DOHH2 (cell line): ENCODE measurements around the gene PKD2L1.

Experiments
- H3F3A ChIP-seq: fragments of 200-600 bp; sonication (generic), shearing (Covaris generic); 2 replicates; pipeline ENCODE4 v1.6.0; 2016; ENCODE audit warnings: antibody characterized with exemption, mild to moderate bottlenecking; ENCODE audit not compliant: control insufficient read depth, insufficient read depth
- H3K27ac ChIP-seq: fragments of 200-600 bp; sonication (generic); 2 replicates; pipeline ENCODE4 v1.5.1; 2014; ENCODE audit warnings: low read depth, mild to moderate bottlenecking, low read length, moderate library complexity
- H3K27me3 ChIP-seq: fragments of 200-600 bp; sonication (generic); 2 replicates; pipeline ENCODE4 v1.6.1; 2014; ENCODE audit warnings: mild to moderate bottlenecking, low read length, mixed read lengths; ENCODE audit not compliant: control insufficient read depth
- H3K36me3 ChIP-seq: fragments of 200-600 bp; sonication (generic); 2 replicates; pipeline ENCODE4 v1.6.1; 2014; ENCODE audit warnings: mild to moderate bottlenecking, low read length, moderate library complexity, mixed read lengths; ENCODE audit not compliant: control insufficient read depth
- H3K4me1 ChIP-seq: fragments of 200-600 bp; sonication (generic); 2 replicates; pipeline ENCODE4 v1.6.1; 2014; ENCODE audit warnings: mild to moderate bottlenecking, low read length, mixed read lengths; ENCODE audit not compliant: control insufficient read depth
- H3K4me2 ChIP-seq: fragments of 200-600 bp; sonication (generic); 2 replicates; pipeline ENCODE4 v1.6.0; 2014; ENCODE audit warnings: mild to moderate bottlenecking, low read length, moderate library complexity
- H3K4me3 ChIP-seq: fragments of 200-600 bp; sonication (generic); 2 replicates; pipeline ENCODE4 v1.5.1; 2014; ENCODE audit warnings: mild to moderate bottlenecking, low read length, mixed read lengths
- H3K79me2 ChIP-seq: fragments of 200-600 bp; sonication (generic); 2 replicates; pipeline ENCODE4 v1.6.1; 2014; ENCODE audit warnings: mild to moderate bottlenecking, low read length, mixed read lengths; ENCODE audit not compliant: control insufficient read depth
- H3K9me2 ChIP-seq: fragments of 200-600 bp; sonication (generic); replicated peaks from 2 replicates; pipeline ENCODE4 v1.6.1; 2014; ENCODE audit warnings: mild to moderate bottlenecking, low read length, mixed read lengths; ENCODE audit not compliant: control insufficient read depth
- H3K9me3 ChIP-seq: fragments of 200-600 bp; sonication (generic); 2 replicates; pipeline ENCODE4 v1.6.1; 2014; ENCODE audit warnings: antibody characterized with exemption, low read length, mixed read lengths; ENCODE audit not compliant: control insufficient read depth, insufficient read depth
- H4K20me1 ChIP-seq: fragments of 200-600 bp; sonication (generic); 2 replicates; pipeline ENCODE4 v1.6.0; 2014; ENCODE audit warnings: low read depth, mild to moderate bottlenecking, antibody characterized with exemption, low read length, moderate library complexity; ENCODE audit not compliant: control insufficient read depth, insufficient read depth
- CTCF ChIP-seq: fragments of 200-600 bp; sonication (generic); IDR thresholded peaks from one replicate; pipeline ENCODE4 v1.5.1; 2014; ENCODE audit warnings: antibody characterized with exemption, mild to moderate bottlenecking, low read depth, low read length; ENCODE audit not compliant: poor library complexity, severe bottlenecking
- EZH2phosphoT487 ChIP-seq: fragments of 200-600 bp; sonication (generic); IDR thresholded peaks from 2 replicates; pipeline ENCODE4 v1.6.1; 2017; ENCODE audit warnings: borderline replicate concordance, mild to moderate bottlenecking, antibody characterized with exemption, low read length, moderate library complexity, mixed read lengths

The PKD2L1 gene

GRCh38 chr10:100245484-100246220, 84.4 kb downstream of the PKD2L1 start:
- no peaks in the 10 kb centered on the region for H4K20me1 ChIP-seq
- no peaks in the 10 kb centered on the region for H3F3A ChIP-seq
- H3K36me3 ChIP-seq: peaks cover 76% of the 10 kb centered on the region
- H3K4me3 ChIP-seq: no peak overlapping the region
- no peaks in the 10 kb centered on the region for H3K4me1 ChIP-seq
- TF ChIP-seq EZH2phosphoT487 (no peak), CTCF (no peak)
- no peaks in the 10 kb centered on the region for H3K79me2 ChIP-seq
- no peak overlapping the region for H3K4me2 ChIP-seq
- no peaks in the 10 kb centered on the region for H3K27me3 ChIP-seq
- H3K9me2 ChIP-seq: no peaks in the 10 kb centered on the region
- H3K27ac ChIP-seq: no peak overlapping the region
- H3K9me3 ChIP-seq: no peaks in the 10 kb centered on the region

- Histone ChIP-seq H3K27me3 (no peaks in the 10 kb centered on the region), H3K9me2 (no peaks in the 10 kb centered on the region), H3K9me3 (no peaks in the 10 kb centered on the region), H3F3A (peaks cover 3% of the 10 kb centered on the region; the same call in 1 of the 2 replicates), H3K27ac (no peak overlapping the region), H3K4me1 (no peaks in the 10 kb centered on the region), H3K36me3 (peaks cover 72% of the 10 kb centered on the region), H4K20me1 (no peaks in the 10 kb centered on the region), H3K4me3 (no peak overlapping the region), H3K79me2 (no peaks in the 10 kb centered on the region), H3K4me2 (no peak overlapping the region)
- no peak for TF ChIP-seq EZH2phosphoT487
- no peak for TF ChIP-seq CTCF
Observed at GRCh38 chr10:100239851-100240250, 90.2 kb downstream of the PKD2L1 start.

GRCh38 chr10:100238429-100238828, 91.6 kb downstream of the PKD2L1 start:
- Histone ChIP-seq H3F3A (peaks cover 14% of the 10 kb centered on the region), H3K4me3 (no peak overlapping the region), H4K20me1 (no peaks in the 10 kb centered on the region), H3K9me2 (no peaks in the 10 kb centered on the region), H3K27me3 (no peaks in the 10 kb centered on the region), H3K4me2 (no peak overlapping the region), H3K36me3 (peaks cover 74% of the 10 kb centered on the region), H3K4me1 (peaks cover 4% of the 10 kb centered on the region), H3K27ac (no peak overlapping the region), H3K9me3 (no peaks in the 10 kb centered on the region), H3K79me2 (no peaks in the 10 kb centered on the region)
- TF ChIP-seq EZH2phosphoT487 (no peak), CTCF (no peak)
